Retinal pigment epithelial cell (primary cell): Measurements from ENCODE around the gene BEST2.
A peak's percentile ranks its signal among the peaks of the same experiment; 100 is the strongest.

Experiments used
- DNase-seq: peaks from one replicate; pipeline ENCODE4 v3.0.0-alpha.2; 2010; ENCODE audit warnings: low read depth
- H3K4me3 ChIP-seq: 2 replicates; pipeline ENCODE4 v1.5.1; 2011; ENCODE audit warnings: mild to moderate bottlenecking, low read length, control low read depth, moderate library complexity
- CTCF ChIP-seq: conservative IDR thresholded peaks from 2 replicates; pipeline ENCODE4 v1.5.1; 2011; ENCODE audit warnings: low read depth, low read length, control low read depth, inconsistent platforms

Gene BEST2

GRCh38 chr19:12788682-12789097 is 37.1 kb downstream of the BEST2 start:
- no peak for TF ChIP-seq CTCF
- peak overlapping the region; percentile 19 for H3K4me3 ChIP-seq
- DNase-seq: no peak

- no peak for DNase-seq
- H3K4me3 ChIP-seq: peak overlapping the region; percentile 38
These were observed 37.7 kb downstream of the BEST2 start for GRCh38 chr19:12789098-12789903.

GRCh38 chr19:12789904-12790619 is 38.5 kb downstream of the BEST2 start:
- DNase-seq: peak; percentile 77
- peak overlapping the region; percentile 38 for H3K4me3 ChIP-seq
- no peak for TF ChIP-seq CTCF

More at GRCh38 chr19:12789098-12789903, 37.7 kb downstream of the BEST2 start:
- no peak for TF ChIP-seq CTCF

GRCh38 chr19:12790628-12791344 is 39.2 kb downstream of the BEST2 start:
- no peak for DNase-seq
- no peak for TF ChIP-seq CTCF
- peak overlapping the region; percentile 76 for H3K4me3 ChIP-seq

GRCh38 chr19:12791345-12792050 is 39.9 kb downstream of the BEST2 start, which contains the start of gene JUNB:
Gene JUNB (plus strand): TSS chr19:12791486. CDS start chr19:12791772, 286 bp downstream.
- TF ChIP-seq CTCF: no peak
- peak; percentile 81 for DNase-seq
- H3K4me3 ChIP-seq: peak within 1 kb of the TSS; percentile 76

- no peak for TF ChIP-seq CTCF
- DNase-seq: no peak
- H3K4me3 ChIP-seq: peak overlapping the region; percentile 76
These were observed 40.7 kb downstream of the BEST2 start for GRCh38 chr19:12792051-12792852.
